ENCODE data around the gene SYT12. TPM values are rescaled to one million over a fixed set of nuclear protein-coding genes. Genes with fewer than 3 reads are reported as not detected.

Gene SYT12
- total RNA-seq, 2 experiments from 2014 or later, result not detected

GRCh38 chr11:67043572-67044349 is 20.8 kb downstream of the SYT12 start:
- peaks cover 23% of the 10 kb centered on the region for H3K27me3 Mint-ChIP-seq
- no peak for ATAC-seq (ENCODE audit: poor library complexity)
- no peaks in the 10 kb centered on the region for H3K36me3 ChIP-seq (ENCODE audit: insufficient read depth, low read length)
- DNase-seq, result no peak
- H3K4me1 Mint-ChIP-seq (ENCODE audit: low read depth), result no peaks in the 10 kb centered on the region
- no peak overlapping the region for H3K27ac Mint-ChIP-seq
- H3K4me1 ChIP-seq (ENCODE audit: insufficient read depth, low read length), result no peaks in the 10 kb centered on the region
- H3K9me3 ChIP-seq (ENCODE audit: control insufficient read depth in 1 of 2, insufficient read depth in 1 of 2, low read length in 2 of 2), result peaks cover 0 to 4% of the 10 kb centered on the region in 2 experiments
- H3K36me3 Mint-ChIP-seq (ENCODE audit: low read depth), result no peaks in the 10 kb centered on the region
- ChIA-PET CTCF (no interaction called here), POLR2A (no interaction called here)
- H3K27me3 ChIP-seq (ENCODE audit: control insufficient read depth in 1 of 2, insufficient read depth in 2 of 2, low read length in 2 of 2), result peaks cover 0 to 6% of the 10 kb centered on the region in 2 experiments
- no peaks in the 10 kb centered on the region for H3K9me3 Mint-ChIP-seq
- H3K4me3 ChIP-seq (ENCODE audit: low read length), result no peak overlapping the region
- no peak for TF ChIP-seq CTCF (IDR thresholded peaks at IDR 0.05)
- intact Hi-C loops (cut with DNase I, micrococcal nuclease), result no loop called here
- no peak overlapping the region for H3K4me3 Mint-ChIP-seq
- no peak overlapping the region for H3K27ac ChIP-seq (ENCODE audit: low read depth in 1 of 2, low read length in 2 of 2)

GRCh38 chr11:67044496-67044895 is 21.6 kb downstream of the SYT12 start:
- intact Hi-C loops (cut with DNase I, micrococcal nuclease), result no loop called here
- Histone ChIP-seq H3K36me3 (ENCODE audit: insufficient read depth, low read length) (no peaks in the 10 kb centered on the region), H3K27ac (ENCODE audit: low read depth in 1 of 2, low read length in 2 of 2) (no peak overlapping the region), H3K9me3 (ENCODE audit: control insufficient read depth in 1 of 2, insufficient read depth in 1 of 2, low read length in 2 of 2) (peaks cover 0 to 4% of the 10 kb centered on the region in 2 experiments), H3K27me3 (ENCODE audit: control insufficient read depth in 1 of 2, insufficient read depth in 2 of 2, low read length in 2 of 2) (peaks cover 0 to 6% of the 10 kb centered on the region in 2 experiments), H3K4me1 (ENCODE audit: insufficient read depth, low read length) (no peaks in the 10 kb centered on the region), H3K4me3 (ENCODE audit: low read length) (no peak overlapping the region)
- ATAC-seq (ENCODE audit: poor library complexity), result no peak
- TF ChIP-seq CTCF (IDR thresholded peaks at IDR 0.05), result no peak
- DNase-seq, result no peak
- Mint-ChIP-seq H3K4me1 (ENCODE audit: low read depth) (no peaks in the 10 kb centered on the region), H3K4me3 (no peak overlapping the region), H3K9me3 (no peaks in the 10 kb centered on the region), H3K27me3 (peaks cover 22% of the 10 kb centered on the region), H3K36me3 (ENCODE audit: low read depth) (no peaks in the 10 kb centered on the region), H3K27ac (no peak overlapping the region)
- POLR2A ChIA-PET, result no interaction called here
- CTCF ChIA-PET, result no interaction called here

GRCh38 chr11:67045314-67045713 is 22.4 kb downstream of the SYT12 start:
- Histone ChIP-seq H3K36me3 (ENCODE audit: insufficient read depth, low read length) (no peaks in the 10 kb centered on the region), H3K4me3 (ENCODE audit: low read length) (no peak overlapping the region), H3K4me1 (ENCODE audit: insufficient read depth, low read length) (no peaks in the 10 kb centered on the region), H3K27ac (ENCODE audit: low read depth in 1 of 2, low read length in 2 of 2) (no peak overlapping the region), H3K9me3 (ENCODE audit: control insufficient read depth in 1 of 2, insufficient read depth in 1 of 2, low read length in 2 of 2) (peaks cover 0 to 4% of the 10 kb centered on the region in 2 experiments), H3K27me3 (ENCODE audit: control insufficient read depth in 1 of 2, insufficient read depth in 2 of 2, low read length in 2 of 2) (no peaks in the 10 kb centered on the region)
- no peak for TF ChIP-seq CTCF (IDR thresholded peaks at IDR 0.05)
- no peak overlapping the region for H3K4me3 Mint-ChIP-seq
- ChIA-PET POLR2A (no interaction called here), CTCF (no interaction called here)
- intact Hi-C loops (cut with DNase I, micrococcal nuclease), result no loop called here
- H3K27me3 Mint-ChIP-seq, result peaks cover 16% of the 10 kb centered on the region
- no peaks in the 10 kb centered on the region for H3K4me1 Mint-ChIP-seq (ENCODE audit: low read depth)
- H3K27ac Mint-ChIP-seq, result no peak overlapping the region
- no peak for DNase-seq
- no peak for ATAC-seq (ENCODE audit: poor library complexity)
- H3K9me3 Mint-ChIP-seq, result no peaks in the 10 kb centered on the region
- H3K36me3 Mint-ChIP-seq (ENCODE audit: low read depth), result no peaks in the 10 kb centered on the region
